Measurements from ENCODE around the gene EXOC3. TPM values are rescaled to one million over a fixed set of nuclear protein-coding genes. Genes with fewer than 3 reads are reported as not detected.

The EXOC3 gene
- total RNA-seq, 1 experiment from 2014 or later, result 24.4 TPM

GRCh38 chr5:403995-404394 is 39.0 kb upstream of the EXOC3 start:
- DNase-seq, result no peak
- no peaks in the 10 kb centered on the region for H3K9me3 ChIP-seq (ENCODE audit: low read length)
- H3K27me3 ChIP-seq (ENCODE audit: low read length), result no peaks in the 10 kb centered on the region
- no peak overlapping the region for H2AFZ ChIP-seq (ENCODE audit: low read length)
- H3K4me3 ChIP-seq (ENCODE audit: low read length), result no peak overlapping the region
- H4K20me1 ChIP-seq (ENCODE audit: insufficient read depth, low read depth, low read length), result peaks cover 2% of the 10 kb centered on the region; the same call in 1 of the 2 replicates
- H3K79me2 ChIP-seq (ENCODE audit: low read length), result no peaks in the 10 kb centered on the region
- H3K4me1 ChIP-seq (ENCODE audit: low read length), result peaks cover 20% of the 10 kb centered on the region
- H3K9ac ChIP-seq (ENCODE audit: low read length), result no peak overlapping the region
- H3K9me2 ChIP-seq (replicated peaks; ENCODE audit: insufficient read depth, low read length), result no peaks in the 10 kb centered on the region
- no peak overlapping the region for H3K4me2 ChIP-seq (ENCODE audit: low read depth, low read length, poor library complexity, severe bottlenecking)
- no peaks in the 10 kb centered on the region for H3K36me3 ChIP-seq (ENCODE audit: insufficient read depth, low read length)
- no peak overlapping the region for H3K27ac ChIP-seq (ENCODE audit: low read length)

GRCh38 chr5:404666-405241 is 38.2 kb upstream of the EXOC3 start:
- H2AFZ ChIP-seq (ENCODE audit: low read length), result no peak overlapping the region
- H3K4me1 ChIP-seq (ENCODE audit: low read length), result peaks cover 12% of the 10 kb centered on the region
- no peak overlapping the region for H3K4me3 ChIP-seq (ENCODE audit: low read length)
- DNase-seq, result no peak
- H3K79me2 ChIP-seq (ENCODE audit: low read length), result no peaks in the 10 kb centered on the region
- H3K4me2 ChIP-seq (ENCODE audit: low read depth, low read length, poor library complexity, severe bottlenecking), result no peak overlapping the region
- H3K27me3 ChIP-seq (ENCODE audit: low read length), result no peaks in the 10 kb centered on the region
- no peak overlapping the region for H3K27ac ChIP-seq (ENCODE audit: low read length)
- H3K9me3 ChIP-seq (ENCODE audit: low read length), result no peaks in the 10 kb centered on the region
- H3K9me2 ChIP-seq (replicated peaks; ENCODE audit: insufficient read depth, low read length), result no peaks in the 10 kb centered on the region
- no peak overlapping the region for H3K9ac ChIP-seq (ENCODE audit: low read length)
- H4K20me1 ChIP-seq (ENCODE audit: insufficient read depth, low read depth, low read length), result no peaks in the 10 kb centered on the region; the same call in 1 of the 2 replicates
- H3K36me3 ChIP-seq (ENCODE audit: insufficient read depth, low read length), result no peaks in the 10 kb centered on the region

- Histone ChIP-seq H3K79me2 (ENCODE audit: low read length) (no peaks in the 10 kb centered on the region), H3K4me3 (ENCODE audit: low read length) (no peak overlapping the region)
Observed at GRCh38 chr5:405421-405820, 37.6 kb upstream of the EXOC3 start.

GRCh38 chr5:406041-406440 is 36.9 kb upstream of the EXOC3 start:
- Histone ChIP-seq H3K4me1 (ENCODE audit: low read length) (peaks cover 8% of the 10 kb centered on the region), H3K27ac (ENCODE audit: low read length) (no peak overlapping the region), H3K9me3 (ENCODE audit: low read length) (no peaks in the 10 kb centered on the region), H3K4me2 (ENCODE audit: low read depth, low read length, poor library complexity, severe bottlenecking) (no peak overlapping the region), H3K27me3 (ENCODE audit: low read length) (no peaks in the 10 kb centered on the region), H3K79me2 (ENCODE audit: low read length) (no peaks in the 10 kb centered on the region), H3K36me3 (ENCODE audit: insufficient read depth, low read length) (no peaks in the 10 kb centered on the region), H3K9ac (ENCODE audit: low read length) (no peak overlapping the region), H3K4me3 (ENCODE audit: low read length) (no peak overlapping the region), H4K20me1 (ENCODE audit: insufficient read depth, low read depth, low read length) (no peaks in the 10 kb centered on the region), H3K9me2 (replicated peaks; ENCODE audit: insufficient read depth, low read length) (no peaks in the 10 kb centered on the region), H2AFZ (ENCODE audit: low read length) (no peak overlapping the region)
- DNase-seq, result no peak

More at GRCh38 chr5:405421-405820, 37.6 kb upstream of the EXOC3 start:
- Histone ChIP-seq H3K27ac (ENCODE audit: low read length) (no peak overlapping the region), H3K9me2 (replicated peaks; ENCODE audit: insufficient read depth, low read length) (no peaks in the 10 kb centered on the region), H3K9me3 (ENCODE audit: low read length) (no peaks in the 10 kb centered on the region), H3K4me1 (ENCODE audit: low read length) (peaks cover 6% of the 10 kb centered on the region), H3K9ac (ENCODE audit: low read length) (no peak overlapping the region), H3K36me3 (ENCODE audit: insufficient read depth, low read length) (no peaks in the 10 kb centered on the region), H3K27me3 (ENCODE audit: low read length) (no peaks in the 10 kb centered on the region), H2AFZ (ENCODE audit: low read length) (no peak overlapping the region), H3K4me2 (ENCODE audit: low read depth, low read length, poor library complexity, severe bottlenecking) (no peak overlapping the region), H4K20me1 (ENCODE audit: insufficient read depth, low read depth, low read length) (no peaks in the 10 kb centered on the region)
- DNase-seq, result no peak

- Histone ChIP-seq H3K4me2 (ENCODE audit: low read depth, low read length, poor library complexity, severe bottlenecking) (no peak overlapping the region), H4K20me1 (ENCODE audit: insufficient read depth, low read depth, low read length) (no peaks in the 10 kb centered on the region), H3K4me3 (ENCODE audit: low read length) (no peak overlapping the region), H3K79me2 (ENCODE audit: low read length) (no peaks in the 10 kb centered on the region), H3K27me3 (ENCODE audit: low read length) (no peaks in the 10 kb centered on the region), H3K9ac (ENCODE audit: low read length) (no peak overlapping the region), H3K9me3 (ENCODE audit: low read length) (no peaks in the 10 kb centered on the region), H3K9me2 (replicated peaks; ENCODE audit: insufficient read depth, low read length) (no peaks in the 10 kb centered on the region), H3K36me3 (ENCODE audit: insufficient read depth, low read length) (no peaks in the 10 kb centered on the region), H3K4me1 (ENCODE audit: low read length) (peaks cover 10% of the 10 kb centered on the region), H2AFZ (ENCODE audit: low read length) (no peak overlapping the region), H3K27ac (ENCODE audit: low read length) (no peak overlapping the region)
- DNase-seq, result no peak
Observed at GRCh38 chr5:407051-407450, 35.9 kb upstream of the EXOC3 start.

GRCh38 chr5:407801-408268 is 35.1 kb upstream of the EXOC3 start:
- Histone ChIP-seq H3K79me2 (ENCODE audit: low read length) (no peaks in the 10 kb centered on the region), H3K27ac (ENCODE audit: low read length) (no peak overlapping the region), H3K9me2 (replicated peaks; ENCODE audit: insufficient read depth, low read length) (no peaks in the 10 kb centered on the region), H3K36me3 (ENCODE audit: insufficient read depth, low read length) (no peaks in the 10 kb centered on the region), H3K4me1 (ENCODE audit: low read length) (peaks cover 6% of the 10 kb centered on the region), H3K4me3 (ENCODE audit: low read length) (no peak overlapping the region), H4K20me1 (ENCODE audit: insufficient read depth, low read depth, low read length) (no peaks in the 10 kb centered on the region), H3K9ac (ENCODE audit: low read length) (no peak overlapping the region), H3K9me3 (ENCODE audit: low read length) (no peaks in the 10 kb centered on the region), H3K27me3 (ENCODE audit: low read length) (no peaks in the 10 kb centered on the region), H3K4me2 (ENCODE audit: low read depth, low read length, poor library complexity, severe bottlenecking) (no peak overlapping the region), H2AFZ (ENCODE audit: low read length) (no peak overlapping the region)
- no peak for DNase-seq

- H3K27me3 ChIP-seq (ENCODE audit: low read length), result no peaks in the 10 kb centered on the region
- peaks cover 23% of the 10 kb centered on the region for H3K4me1 ChIP-seq (ENCODE audit: low read length)
- no peaks in the 10 kb centered on the region for H3K9me2 ChIP-seq (replicated peaks; ENCODE audit: insufficient read depth, low read length)
- no peaks in the 10 kb centered on the region for H3K79me2 ChIP-seq (ENCODE audit: low read length)
- no peaks in the 10 kb centered on the region for H3K9me3 ChIP-seq (ENCODE audit: low read length)
- no peak for DNase-seq
- H3K36me3 ChIP-seq (ENCODE audit: insufficient read depth, low read length), result no peaks in the 10 kb centered on the region
- no peak overlapping the region for H2AFZ ChIP-seq (ENCODE audit: low read length)
- no peak overlapping the region for H3K27ac ChIP-seq (ENCODE audit: low read length)
- no peaks in the 10 kb centered on the region for H4K20me1 ChIP-seq (ENCODE audit: insufficient read depth, low read depth, low read length)
- H3K4me3 ChIP-seq (ENCODE audit: low read length), result no peak overlapping the region
- H3K9ac ChIP-seq (ENCODE audit: low read length), result no peak overlapping the region
- no peak overlapping the region for H3K4me2 ChIP-seq (ENCODE audit: low read depth, low read length, poor library complexity, severe bottlenecking)
Observed at GRCh38 chr5:410911-411517, 32.0 kb upstream of the EXOC3 start.

- Histone ChIP-seq H3K79me2 (ENCODE audit: low read length) (no peaks in the 10 kb centered on the region), H3K27ac (ENCODE audit: low read length) (no peak overlapping the region), H3K36me3 (ENCODE audit: insufficient read depth, low read length) (no peaks in the 10 kb centered on the region), H3K9me2 (replicated peaks; ENCODE audit: insufficient read depth, low read length) (no peaks in the 10 kb centered on the region), H3K4me2 (ENCODE audit: low read depth, low read length, poor library complexity, severe bottlenecking) (no peak overlapping the region), H4K20me1 (ENCODE audit: insufficient read depth, low read depth, low read length) (no peaks in the 10 kb centered on the region), H3K4me3 (ENCODE audit: low read length) (no peak overlapping the region), H3K4me1 (ENCODE audit: low read length) (peaks cover 27% of the 10 kb centered on the region), H3K9me3 (ENCODE audit: low read length) (no peaks in the 10 kb centered on the region), H3K27me3 (ENCODE audit: low read length) (no peaks in the 10 kb centered on the region), H3K9ac (ENCODE audit: low read length) (no peak overlapping the region), H2AFZ (ENCODE audit: low read length) (no peak overlapping the region)
- DNase-seq, result no peak
Observed at GRCh38 chr5:411728-412127, 31.2 kb upstream of the EXOC3 start.

Measured in Karpas-422 (cell line).